ENCODE results near the gene ENPP5.

The ENPP5 gene

GRCh38 chr6:46170357-46171289 lies at the start of gene ENPP5:
Gene ENPP5 (minus strand): TSS chr6:46170980. CDS start chr6:46168262, 2,718 bp downstream.
- DNase-seq (ENCODE audit: insufficient read length, low spot score) (peak; percentile 63), FAIRE-seq (no peak)
- TF ChIP-seq CTCF (IDR thresholded peaks at IDR 0.05; ENCODE audit: insufficient read depth, missing control alignments) = no peak

- FAIRE-seq (no peak), DNase-seq (ENCODE audit: insufficient read length, low spot score) (no peak)
Observed at GRCh38 chr6:46219661-46220060, 48.9 kb upstream of the ENPP5 start.

GRCh38 chr6:46218457-46218856 lies 47.7 kb upstream of the ENPP5 start:
- no peak for DNase-seq (ENCODE audit: insufficient read length, low spot score)
- no peak for FAIRE-seq
- TF ChIP-seq CTCF (IDR thresholded peaks at IDR 0.05; ENCODE audit: insufficient read depth, missing control alignments) = no peak

More at GRCh38 chr6:46219661-46220060, 48.9 kb upstream of the ENPP5 start:
- TF ChIP-seq CTCF (IDR thresholded peaks at IDR 0.05; ENCODE audit: insufficient read depth, missing control alignments) = no peak

- DNase-seq (ENCODE audit: insufficient read length, low spot score) (no peak), FAIRE-seq (no peak)
- TF ChIP-seq CTCF (IDR thresholded peaks at IDR 0.05; ENCODE audit: insufficient read depth, missing control alignments) = no peak
Observed at GRCh38 chr6:46217671-46218131, 46.9 kb upstream of the ENPP5 start.

- FAIRE-seq (no peak), DNase-seq (ENCODE audit: insufficient read length, low spot score) (no peak)
- no peak for TF ChIP-seq CTCF (IDR thresholded peaks at IDR 0.05; ENCODE audit: insufficient read depth, missing control alignments)
Observed at GRCh38 chr6:46216879-46217278, 46.1 kb upstream of the ENPP5 start.

GRCh38 chr6:46215777-46216176 lies 45.0 kb upstream of the ENPP5 start:
- TF ChIP-seq CTCF (IDR thresholded peaks at IDR 0.05; ENCODE audit: insufficient read depth, missing control alignments) = no peak
- DNase-seq (ENCODE audit: insufficient read length, low spot score) (no peak), FAIRE-seq (no peak)

GRCh38 chr6:46215213-46215612 lies 44.4 kb upstream of the ENPP5 start:
- FAIRE-seq (no peak), DNase-seq (ENCODE audit: insufficient read length, low spot score) (no peak)
- TF ChIP-seq CTCF (IDR thresholded peaks at IDR 0.05; ENCODE audit: insufficient read depth, missing control alignments) = no peak
